NCI-H460 (cell line): ENCODE results near the gene SPATA32. TPM values are rescaled to one million over a fixed set of nuclear protein-coding genes. Genes with fewer than 3 reads are reported as not detected.
"Not testable (repeated sequence)": the region's sequence is repeated elsewhere in the genome, so short reads cannot be mapped to it uniquely, and the experiment has no call there.

Experiments used
- DNase-seq: peaks from one replicate; pipeline ENCODE4 v3.0.0-alpha.2; 2016; ENCODE audit warnings: low read depth; ENCODE audit errors: extremely low read depth
- total RNA-seq: library from RNA; depleted of rRNA; stranded (reverse); fragments of >200 nt; shearing (Covaris generic); gene quantifications from 2 replicates; pipeline ENCODE4 v1.2.3, GENCODE V29; 2014

Gene SPATA32
- total RNA-seq, 1 experiment from 2014 or later = not detected

DNA sequence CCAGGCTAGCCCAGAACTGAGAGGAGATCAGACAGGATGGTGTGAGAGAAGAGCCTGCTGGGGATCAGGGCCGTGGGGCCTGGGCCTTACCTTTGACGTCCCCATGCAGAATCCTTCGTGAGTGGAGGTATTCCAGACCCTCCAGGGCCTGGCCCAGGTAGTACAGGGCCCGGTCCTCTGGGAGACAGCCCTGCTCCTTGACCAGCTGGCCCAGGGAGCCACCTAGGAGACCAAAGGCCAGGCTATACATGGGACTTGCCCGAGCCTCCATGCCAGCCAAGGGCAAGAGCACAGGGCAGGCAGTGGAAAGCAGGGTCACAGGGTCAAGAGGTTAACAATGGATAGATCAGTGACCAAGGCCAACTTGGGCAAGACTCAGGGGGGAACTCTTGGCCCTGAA is 12.1 kb upstream of the SPATA32 start:
- no peak for DNase-seq

DNA sequence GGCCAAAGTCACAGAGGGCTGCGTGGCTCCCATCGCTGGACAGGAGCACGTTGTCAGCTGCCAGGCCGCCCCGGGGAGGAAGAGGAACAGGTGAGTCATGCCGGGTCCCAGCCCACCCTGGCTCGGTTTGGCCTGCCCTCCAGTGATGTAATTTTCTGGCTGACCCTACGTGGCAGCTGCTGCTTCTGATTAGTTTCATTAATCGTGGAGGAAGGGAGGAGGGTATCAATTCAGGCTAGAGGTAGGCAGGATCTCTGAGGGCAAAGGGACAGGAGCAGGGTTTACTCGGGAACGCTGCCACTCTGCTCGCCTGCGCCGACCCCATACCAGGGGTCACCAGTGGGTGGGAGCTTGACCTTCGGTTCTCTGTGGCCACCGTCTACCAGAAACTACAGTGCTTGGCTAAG is 11.7 kb upstream of the SPATA32 start:
- DNase-seq = no peak

DNA sequence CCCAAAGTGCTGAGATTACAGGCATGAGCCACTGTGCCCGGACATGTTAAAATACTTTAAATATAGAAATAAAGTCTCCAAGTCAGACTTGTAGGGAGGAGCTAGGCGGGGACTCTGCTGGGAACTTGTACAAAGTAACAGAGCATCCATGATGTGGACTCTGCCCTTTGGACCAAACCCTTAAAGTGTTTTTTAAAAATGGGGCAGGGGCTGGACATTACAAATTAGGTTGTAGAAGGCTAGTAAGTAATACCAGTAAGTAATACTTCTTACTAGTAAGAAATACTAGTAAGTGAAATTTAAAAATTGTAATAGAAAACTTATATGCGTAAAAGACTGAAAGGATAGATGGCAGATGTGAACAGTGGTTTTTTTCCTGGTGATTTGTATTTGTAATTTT is 9.7 kb upstream of the SPATA32 start:
- no peak for DNase-seq

DNA sequence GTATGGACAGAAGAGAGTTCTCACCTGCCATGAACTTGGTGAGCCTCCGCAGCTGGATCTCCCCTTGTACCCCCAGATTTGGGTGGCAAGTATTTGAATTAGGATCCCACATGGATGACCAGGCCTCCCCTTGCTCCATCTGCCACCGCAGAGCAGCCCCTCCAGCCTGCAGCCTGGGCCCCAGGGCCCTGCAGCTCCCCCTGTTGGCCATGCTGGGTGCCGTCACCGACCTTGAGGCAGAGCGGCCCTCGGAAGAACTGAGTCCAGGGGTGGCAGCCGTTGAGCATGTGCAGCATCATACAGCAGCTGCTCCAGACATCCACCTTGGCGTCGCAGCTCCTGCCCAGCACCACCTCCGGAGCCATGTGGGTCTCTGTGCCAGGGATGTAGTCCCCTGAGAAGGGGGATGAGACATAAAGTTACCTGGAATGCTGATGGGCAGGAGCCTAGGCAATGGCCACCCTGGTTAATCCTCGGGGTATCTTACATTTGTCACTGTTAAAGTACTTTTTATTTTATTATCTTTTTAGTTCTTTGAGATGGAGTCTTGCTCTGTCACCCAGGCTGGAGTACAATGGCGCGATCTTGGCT is 9.0 kb upstream of the SPATA32 start:
- no peak for DNase-seq

DNA sequence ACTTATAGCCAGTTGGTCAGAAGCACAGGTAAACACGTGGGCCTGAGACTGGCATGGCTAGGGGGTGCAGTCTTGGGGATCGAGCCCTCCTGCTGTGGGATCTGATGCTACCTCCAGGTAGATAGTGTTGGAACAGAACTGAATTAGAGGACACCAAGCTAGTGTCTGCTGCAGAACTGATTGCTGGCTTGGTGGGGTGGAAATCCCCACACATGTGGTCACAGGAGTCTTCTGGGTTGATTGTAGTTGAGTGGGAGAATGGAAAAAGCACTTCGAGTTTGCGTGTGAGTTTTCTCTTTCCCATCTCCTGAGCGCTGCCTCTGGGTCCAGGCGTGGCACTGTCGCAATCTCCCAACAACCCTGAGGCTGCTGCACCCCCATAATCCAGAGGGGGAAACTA is 8.0 kb upstream of the SPATA32 start:
- no peak for DNase-seq

DNA sequence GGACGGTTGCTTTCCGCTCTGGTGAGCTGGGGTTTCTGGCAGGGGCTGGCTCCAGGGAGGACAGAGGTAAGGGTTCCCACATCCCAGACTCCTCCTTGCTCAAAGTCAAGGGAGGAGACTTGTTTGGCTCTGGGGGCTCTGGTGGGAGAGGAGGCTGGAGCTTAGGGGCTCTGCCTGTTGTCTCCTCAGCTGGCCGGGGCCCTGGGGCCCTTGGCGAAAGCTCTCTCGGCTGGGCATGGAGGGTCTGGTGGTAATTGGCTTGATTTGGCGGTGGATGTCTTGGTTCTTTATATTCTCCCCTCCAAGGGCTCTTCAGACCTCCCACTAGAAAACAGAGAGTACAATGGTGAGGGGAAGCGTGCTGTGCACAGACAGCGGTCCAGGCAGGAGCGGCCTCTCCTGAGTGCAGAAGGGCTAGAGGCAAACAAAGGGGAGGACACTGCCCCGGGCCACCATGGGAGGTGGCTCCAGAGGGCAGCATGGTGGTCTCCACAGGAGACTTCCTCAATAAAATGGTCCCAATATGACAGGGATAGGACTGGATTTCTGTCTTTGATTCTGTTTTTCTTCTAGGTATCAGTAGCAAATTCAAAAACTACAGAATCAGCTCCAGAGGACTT is 5.7 kb upstream of the SPATA32 start:
- no peak for DNase-seq

DNA sequence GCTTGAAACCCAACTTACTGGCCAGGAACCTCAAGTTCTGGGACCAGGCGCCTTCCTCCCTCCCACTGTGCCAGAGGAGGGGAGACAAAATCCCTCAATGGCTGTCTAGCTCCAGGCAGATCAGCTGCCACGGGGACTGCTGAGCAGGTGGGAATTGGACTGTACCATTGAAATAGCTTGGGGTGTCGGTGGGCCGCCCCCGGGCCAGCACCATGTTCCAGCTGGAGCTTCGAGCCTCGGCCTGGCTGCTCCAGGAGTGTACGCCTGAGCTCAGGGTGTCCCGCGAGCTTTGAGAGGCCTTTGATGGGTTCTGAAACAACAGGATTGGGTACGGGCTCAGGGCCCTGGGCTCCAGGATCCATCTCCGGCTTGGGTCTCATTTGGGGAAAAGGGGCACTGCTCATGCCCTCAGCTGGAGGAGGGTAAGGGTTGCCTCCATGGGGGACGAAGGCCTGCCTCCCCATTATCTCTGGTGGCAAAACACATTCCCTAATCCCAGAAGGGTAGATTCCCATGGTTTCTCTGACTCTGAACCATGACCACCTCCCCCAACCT is 4.6 kb upstream of the SPATA32 start:
- DNase-seq = no peak

DNA sequence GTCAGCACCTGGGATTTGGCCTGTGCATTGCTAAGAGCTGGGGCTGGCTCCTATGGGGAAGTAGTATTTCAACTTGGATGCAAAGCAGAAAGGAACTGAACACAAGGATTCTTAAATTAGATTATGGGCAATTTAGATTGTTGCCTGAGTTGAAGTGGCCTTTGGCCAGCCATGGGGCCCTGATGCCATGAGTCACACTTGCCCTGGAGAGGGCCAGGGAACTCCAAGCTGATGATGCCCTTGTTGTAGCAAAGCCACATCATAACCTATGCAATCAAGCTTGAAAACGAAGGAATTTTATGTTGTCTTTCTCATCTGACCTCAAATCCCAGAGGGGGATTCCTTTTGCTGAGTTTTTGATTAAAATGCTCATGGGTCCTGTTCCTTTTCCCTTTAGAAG is 3.9 kb upstream of the SPATA32 start:
- DNase-seq = no peak

DNA sequence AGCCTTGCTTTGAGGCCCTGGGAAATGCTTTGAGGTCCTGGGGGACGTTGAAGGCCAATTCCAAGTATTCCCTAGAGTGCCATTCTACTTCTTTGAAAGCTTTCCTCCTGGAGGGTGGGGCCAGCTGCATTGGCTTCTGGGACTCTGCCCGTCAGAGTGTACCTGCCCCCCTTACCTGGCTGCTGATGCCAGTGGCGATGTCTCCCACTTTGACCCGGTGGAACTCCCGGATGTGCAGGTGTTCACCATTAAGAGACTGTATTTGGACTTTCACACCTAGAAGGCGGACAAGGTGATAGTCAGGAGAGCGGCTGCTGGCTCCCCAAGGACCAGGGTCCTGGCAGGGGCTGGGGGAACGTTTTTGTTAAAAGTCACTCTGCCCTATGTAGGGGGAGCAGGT is 3.1 kb upstream of the SPATA32 start:
- no peak for DNase-seq

DNA sequence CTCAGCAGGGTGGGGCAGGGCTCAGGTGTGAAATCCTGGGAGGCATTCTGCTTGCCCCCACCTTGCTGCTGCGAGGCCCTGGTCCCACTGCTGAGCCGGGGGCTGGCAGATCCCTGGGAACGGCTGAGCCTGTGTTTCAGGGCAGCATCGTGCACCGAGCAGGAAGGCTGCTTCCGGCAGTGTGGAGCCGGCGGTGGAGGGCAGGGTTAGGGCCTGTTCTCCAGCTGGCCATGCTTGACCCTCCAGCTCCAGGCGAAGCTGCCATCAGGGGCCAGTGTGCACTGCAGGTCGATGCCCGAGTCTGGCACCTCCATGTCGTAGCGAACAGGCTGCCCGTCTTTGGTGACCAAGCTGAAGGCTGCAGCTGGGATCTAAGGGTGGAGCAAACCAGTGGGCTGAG is 2.5 kb upstream of the SPATA32 start:
- no peak for DNase-seq

DNA sequence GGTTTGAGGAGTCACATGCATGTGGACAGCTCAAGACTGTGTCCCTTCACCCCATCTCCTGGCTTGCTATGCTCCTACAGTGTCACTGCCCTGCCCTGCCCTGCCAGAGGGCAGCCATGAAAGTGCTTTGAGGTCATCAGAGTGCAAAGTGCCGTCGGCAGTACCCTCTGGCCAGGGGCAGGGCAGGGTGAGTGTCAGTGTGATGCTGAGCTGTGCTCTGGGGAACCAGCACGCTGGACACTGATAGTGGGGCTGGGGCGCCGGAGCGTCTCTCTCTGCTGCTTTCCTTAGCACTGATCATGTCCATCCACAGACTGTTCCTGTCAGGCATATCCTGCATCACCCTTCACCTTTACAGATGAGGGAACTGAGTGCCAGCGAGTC is 1.6 kb upstream of the SPATA32 start:
- DNase-seq = no peak

DNA sequence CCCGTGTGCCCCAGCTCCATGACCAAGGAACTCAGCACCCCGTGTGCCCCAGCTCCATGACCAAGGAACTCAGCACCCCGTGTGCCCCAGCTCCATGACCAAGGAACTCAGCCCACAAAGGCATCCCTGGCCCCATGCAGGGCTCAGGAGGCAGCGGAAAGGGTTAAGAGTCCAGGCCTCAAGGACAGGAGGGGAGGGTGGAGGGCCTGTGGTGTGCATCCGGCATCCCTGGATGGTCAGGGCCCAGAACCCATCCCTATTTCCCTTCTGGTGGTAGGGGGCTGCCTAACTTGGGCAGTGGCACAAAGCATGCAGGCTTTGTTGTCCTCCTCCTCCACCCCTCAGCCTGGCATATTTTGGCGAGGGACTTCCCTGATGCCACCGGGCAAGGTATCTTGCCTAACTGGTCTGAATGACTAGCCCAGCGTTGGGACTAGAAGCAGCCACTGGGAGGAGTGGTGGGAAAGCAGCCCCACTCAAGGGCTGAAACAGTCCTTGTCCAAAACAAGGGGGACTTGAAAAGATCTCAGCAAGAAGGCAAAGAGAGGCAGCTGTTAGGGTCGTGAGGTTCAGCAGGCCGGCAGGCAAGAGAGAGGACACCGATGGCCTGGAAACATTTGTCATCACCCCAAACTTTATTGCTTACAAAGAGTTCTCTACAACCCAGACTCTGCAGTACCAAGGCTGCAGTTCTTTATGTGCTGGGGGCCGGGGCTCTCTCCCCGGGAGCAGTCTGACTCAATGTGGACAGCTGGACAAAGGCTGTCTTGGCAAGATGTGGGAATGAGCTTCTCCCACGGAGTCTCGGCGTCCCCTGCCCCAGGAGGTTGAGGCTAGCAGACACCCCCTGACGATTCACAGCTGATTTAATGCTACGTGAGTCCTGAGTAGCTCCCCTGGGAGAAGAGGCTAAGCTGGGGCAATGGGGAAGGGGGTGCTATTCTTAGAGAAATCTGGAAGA is 902 bp upstream of the SPATA32 start:
- DNase-seq = no peak

DNA sequence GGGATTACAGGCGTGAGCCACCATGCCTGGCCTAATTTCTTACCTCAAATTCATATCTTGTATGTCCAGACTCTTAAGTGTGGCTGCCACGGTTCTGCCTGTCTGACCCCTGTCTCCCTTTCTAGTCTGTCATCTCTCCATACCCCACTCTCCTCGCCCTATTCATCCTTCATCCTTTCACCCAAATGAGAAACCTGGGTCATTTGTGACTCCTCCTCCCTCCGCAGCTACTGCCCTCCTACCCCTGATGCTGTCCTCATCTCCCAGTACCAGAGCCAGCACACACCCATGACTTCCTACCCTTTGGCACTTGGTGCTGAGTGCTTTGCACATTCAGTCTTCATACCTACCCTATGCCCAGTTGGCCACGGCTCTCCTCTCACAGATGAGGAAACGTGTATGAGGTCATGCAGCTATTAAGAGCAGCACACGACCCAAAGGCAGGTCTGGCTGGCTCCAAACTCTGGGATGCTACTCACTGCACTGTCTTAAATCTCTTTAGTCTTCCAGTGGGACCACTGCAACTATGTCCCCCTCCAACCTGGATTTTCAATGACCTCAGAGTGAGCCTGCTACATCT is 1.6 kb downstream of the SPATA32 start:
- DNase-seq = no peak

DNA sequence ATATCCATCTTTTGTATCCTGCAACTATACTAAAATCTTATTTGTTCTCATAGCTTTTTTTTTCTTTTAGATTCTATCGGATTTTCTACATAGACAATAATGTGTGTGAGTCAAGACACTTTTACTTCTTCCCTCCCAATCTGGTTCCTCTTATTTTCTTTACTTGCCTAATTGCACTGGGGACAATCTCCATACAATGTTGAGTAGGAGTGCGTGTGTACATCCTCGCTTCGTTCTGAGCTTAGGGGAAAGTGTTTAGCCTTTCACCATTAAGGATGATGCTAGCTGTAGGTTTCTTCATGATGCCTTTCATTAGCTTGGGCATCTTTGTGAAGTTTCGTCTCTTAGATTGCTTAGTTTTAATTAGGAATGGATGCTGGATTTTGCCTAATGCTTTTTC is 2.9 kb downstream of the SPATA32 start:
- DNase-seq = no peak

DNA sequence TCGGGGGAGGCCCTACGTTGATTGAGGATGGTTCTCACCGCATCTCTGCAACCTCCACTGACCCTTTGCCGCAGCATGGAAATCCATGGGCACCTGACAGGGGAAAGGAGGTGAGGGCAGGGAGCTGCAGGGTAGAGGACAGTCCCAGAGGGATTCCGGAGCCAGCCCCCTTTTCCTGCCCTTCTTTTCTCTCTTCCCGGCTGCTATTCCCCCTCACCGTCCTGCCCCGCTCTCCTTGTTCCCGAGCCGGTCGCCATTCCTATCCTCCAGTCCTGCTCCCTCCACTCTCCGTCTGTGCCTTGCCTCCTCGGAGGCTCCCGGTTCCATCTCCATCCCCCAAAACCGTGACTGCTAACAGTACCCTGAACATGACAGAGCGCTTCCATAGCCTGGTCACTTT is 4.8 kb downstream of the SPATA32 start:
- no peak for DNase-seq

DNA sequence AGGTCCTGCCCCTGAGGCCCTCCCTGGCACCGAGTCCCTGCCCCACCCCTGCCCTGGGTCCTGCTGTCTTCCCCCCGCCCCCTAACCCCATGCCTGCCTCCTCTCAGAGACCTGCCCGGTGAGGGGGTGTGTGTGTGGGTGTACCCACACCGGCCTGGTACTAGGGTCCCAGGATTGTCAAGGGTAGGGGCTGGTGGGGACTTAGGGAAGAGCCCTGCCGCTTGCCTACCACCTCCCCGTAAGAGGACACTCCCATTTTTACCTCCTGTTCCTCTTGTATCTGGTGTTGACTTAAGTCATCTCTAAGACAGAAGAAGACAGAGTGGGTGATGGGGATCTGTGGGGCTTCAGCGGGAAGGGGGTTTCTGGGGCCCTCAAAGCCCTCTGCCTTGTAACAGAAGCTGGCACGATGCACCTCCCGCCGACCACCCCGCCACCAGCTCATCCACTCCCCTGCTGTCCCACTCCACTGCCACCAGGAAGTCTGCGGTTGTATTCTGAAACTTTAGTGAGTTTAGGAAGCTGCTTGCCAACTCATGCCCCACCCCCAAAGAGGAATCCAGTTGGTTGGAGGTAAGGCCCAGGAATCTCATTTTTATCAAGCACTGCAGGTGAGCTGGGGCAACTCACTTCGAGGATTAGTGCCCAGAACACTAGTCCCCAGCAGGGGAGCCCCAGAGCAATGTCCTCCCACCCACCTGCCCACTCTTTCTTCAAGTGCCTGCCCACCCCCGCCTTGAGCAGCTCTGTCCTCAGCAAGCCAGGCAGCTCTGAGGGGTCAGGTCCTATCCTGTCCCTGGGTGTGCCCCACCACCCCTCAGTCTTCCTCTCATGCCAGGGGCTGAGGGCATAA is 5.6 kb downstream of the SPATA32 start:
- no peak for DNase-seq

DNA sequence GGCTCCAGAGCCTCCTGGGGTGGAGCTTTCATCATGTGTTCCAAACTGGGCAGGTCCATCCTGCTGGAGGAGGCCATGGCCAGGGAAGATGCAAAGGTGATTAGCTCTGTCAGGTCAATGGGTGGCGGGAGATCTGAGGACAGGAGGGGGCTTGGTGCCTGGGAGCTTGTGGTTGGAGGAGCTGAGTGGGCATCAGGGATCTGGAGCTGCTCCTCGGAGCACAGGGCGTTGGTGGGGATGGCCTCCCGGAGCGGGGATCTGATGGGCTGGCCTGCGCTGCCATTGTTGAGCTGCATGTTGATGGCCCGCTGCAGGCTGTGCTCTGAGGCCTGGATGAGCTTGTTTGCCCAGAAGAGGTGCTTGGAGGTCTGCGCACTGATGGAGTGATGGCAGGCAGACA is 6.5 kb downstream of the SPATA32 start:
- DNase-seq = no peak

DNA sequence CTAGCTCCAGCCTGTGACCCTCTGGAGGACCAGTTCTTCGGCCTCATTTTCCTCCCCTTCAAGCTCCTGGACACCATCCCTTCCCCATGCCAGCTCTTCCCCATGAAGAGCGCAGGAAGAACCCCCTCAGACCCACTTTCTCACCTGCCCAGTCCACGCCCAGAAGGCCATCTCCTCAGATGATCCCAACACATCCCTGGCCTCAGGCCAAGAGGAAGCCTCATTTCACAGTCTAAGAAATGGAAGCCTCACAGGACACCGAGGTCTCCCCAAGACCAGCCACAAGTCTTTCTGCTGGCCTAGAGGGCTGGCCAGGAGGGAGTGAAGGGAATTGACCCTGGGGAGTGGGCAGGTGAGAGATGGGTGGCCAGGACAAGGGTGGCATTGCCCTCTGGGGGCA is 8.0 kb downstream of the SPATA32 start:
- no peak for DNase-seq

DNA sequence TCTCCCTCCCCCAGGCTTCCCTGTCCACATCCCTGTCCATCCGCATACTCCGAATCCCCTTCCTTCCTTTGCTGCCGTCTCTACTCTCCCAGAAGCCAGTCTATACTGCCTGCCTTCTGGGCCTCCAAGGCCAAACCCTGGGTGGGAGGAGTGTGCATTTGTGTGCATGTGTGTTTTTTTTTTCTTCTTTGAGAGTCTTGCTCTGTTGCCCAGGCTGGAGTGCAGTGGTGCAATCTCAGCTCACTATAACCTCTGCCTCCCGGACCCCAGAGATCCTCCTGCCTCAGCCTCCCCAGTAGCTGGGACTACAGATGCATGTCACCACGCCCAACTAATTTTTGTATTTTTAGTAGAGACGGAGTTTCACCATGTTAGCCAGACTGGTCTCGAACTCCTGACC is 8.7 kb downstream of the SPATA32 start:
- DNase-seq = not testable (repeated sequence)

DNA sequence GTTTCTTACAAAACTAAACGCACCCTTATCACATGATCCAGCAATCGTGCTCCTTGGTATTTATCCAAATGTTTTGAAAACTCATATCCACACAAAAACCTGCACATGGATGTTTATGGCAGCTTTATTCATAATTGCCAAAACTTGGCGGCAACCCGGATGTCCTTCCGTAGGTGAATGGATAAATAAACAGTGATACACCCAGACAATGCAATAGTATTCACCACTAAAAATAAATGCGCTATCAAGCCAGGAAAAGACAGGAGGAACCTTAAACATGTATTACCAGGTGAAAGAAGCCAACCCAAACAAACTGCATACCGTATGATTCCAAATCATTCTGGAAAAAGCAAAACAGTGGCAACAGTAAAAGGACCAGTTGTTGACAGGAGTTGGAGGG is 10.0 kb downstream of the SPATA32 start:
- no peak for DNase-seq
